Keratinocyte (primary cell): ENCODE results near the gene IPPK.

Source experiments
- CTCF ChIP-seq, 3 experiments: IDR thresholded peaks in 1 of 3; conservative IDR thresholded peaks in 1 of 3; optimal IDR thresholded peaks in 1 of 3; 2 replicates in 2 of 3; 3 replicates in 1 of 3; pipeline versions ENCODE3 to v1.5.1; 2011; ENCODE audit warnings: low read length in 3 of 3, mild to moderate bottlenecking in 3 of 3, moderate library complexity in 2 of 3, control low read depth in 1 of 3, inconsistent platforms in 1 of 3; ENCODE audit not compliant: insufficient read depth in 2 of 3; ENCODE audit errors: extremely low read depth in 1 of 3
- EZH2 ChIP-seq: IDR thresholded peaks from one replicate; pipeline ENCODE4 v1.6.1; 2012; ENCODE audit warnings: inconsistent platforms, mild to moderate bottlenecking, low read length, moderate library complexity

- no peak for TF ChIP-seq CTCF (optimal IDR thresholded peaks at IDR 0.05 in 1 of 3, IDR thresholded peaks at IDR 0.05 in 1 of 3, conservative IDR thresholded peaks at IDR 0.05 in 1 of 3; ENCODE audit: extremely low read depth in 1 of 3, insufficient read depth in 2 of 3, low read length in 3 of 3)
- TF ChIP-seq EZH2: no peak
These were observed 14.6 kb downstream of the IPPK start for GRCh38 chr9:92655366-92655765.
